HG02943 (cell line): ENCODE results near the gene TPCN2.

ENCODE experiments used
- ATAC-seq: cut with Tn5 transposase; IDR thresholded peaks from one replicate; pipeline ENCODE4 v1.9.1; 2021; ENCODE audit warnings: mild to moderate bottlenecking, low read depth, moderate library complexity; ENCODE audit not compliant: unreplicated experiment

Gene TPCN2

GRCh38 chr11:69035946-69036340 is 12.8 kb upstream of the TPCN2 start:
- ATAC-seq: no peak

- no peak for ATAC-seq
Observed at GRCh38 chr11:69037074-69037473, 11.7 kb upstream of the TPCN2 start.

- no peak for ATAC-seq
Observed at GRCh38 chr11:69037544-69037943, 11.2 kb upstream of the TPCN2 start.

- no peak for ATAC-seq
Observed at GRCh38 chr11:69039501-69039900, 9.2 kb upstream of the TPCN2 start.

- ATAC-seq: no peak
Observed at GRCh38 chr11:69040051-69040450, 8.7 kb upstream of the TPCN2 start.

- ATAC-seq: no peak
Observed at GRCh38 chr11:69040581-69041260, 8.0 kb upstream of the TPCN2 start.

GRCh38 chr11:69041516-69041915 is 7.2 kb upstream of the TPCN2 start:
- no peak for ATAC-seq

- ATAC-seq: no peak
Observed at GRCh38 chr11:69044111-69045013, 4.4 kb upstream of the TPCN2 start.

- ATAC-seq: peak; percentile 13
Observed at GRCh38 chr11:69048031-69048693, 570 bp upstream of the TPCN2 start.

GRCh38 chr11:69049490-69049867 is 747 bp downstream of the TPCN2 start:
- ATAC-seq: no peak

- ATAC-seq: no peak
Observed at GRCh38 chr11:69050592-69051380, 2.1 kb downstream of the TPCN2 start.

GRCh38 chr11:69051381-69052342 is 2.9 kb downstream of the TPCN2 start:
- ATAC-seq: no peak

GRCh38 chr11:69052343-69053168 is 3.8 kb downstream of the TPCN2 start:
- ATAC-seq: no peak

- ATAC-seq: no peak
Observed at GRCh38 chr11:69053169-69053477, 4.4 kb downstream of the TPCN2 start.

- ATAC-seq: no peak
Observed at GRCh38 chr11:69053546-69054396, 5.0 kb downstream of the TPCN2 start.

GRCh38 chr11:69054397-69055211 is 5.9 kb downstream of the TPCN2 start:
- ATAC-seq: no peak

- no peak for ATAC-seq
Observed at GRCh38 chr11:69055212-69055586, 6.5 kb downstream of the TPCN2 start.
